H1 (cell line): ENCODE results near the gene CEP170. TPM values are rescaled to one million over a fixed set of nuclear protein-coding genes. Genes with fewer than 3 reads are reported as not detected.

Experiments used
- CTCF ChIA-PET: fragments of 300-600 bp; sonication (Branson Sonifier 250); formaldehyde crosslinking; loops from one replicate; lab custom pipeline; 2021; ENCODE audit not compliant: partially characterized antibody; lab: Charles Lee
- POLR2A ChIA-PET: fragments of 300-600 bp; sonication (Branson Sonifier 250); formaldehyde crosslinking; loops from one replicate; lab custom pipeline; 2021; ENCODE audit warnings: inconsistent platforms; ENCODE audit not compliant: partially characterized antibody; lab: Charles Lee
- DNase-seq, 2 experiments: peaks; one replicate each; pipeline versions ENCODE4 v3.0.0 to v3.0.0-alpha.2; 2010 to 2022; ENCODE audit warnings: low spot score in 2 of 2, low read depth in 1 of 2, mixed read lengths in 1 of 2
- FAIRE-seq: peaks from 2 replicates; lab custom pipeline; 2011; peaks lifted over from hg19 to GRCh38; lab: Jason Lieb, UNC
- H2AFZ ChIP-seq: 2 replicates; pipeline ENCODE4 v1.8.1; 2012; ENCODE audit warnings: low read length, inconsistent platforms
- H2AK5ac ChIP-seq: 2 replicates; pipeline ENCODE4 v1.6.1; 2013; ENCODE audit warnings: low read depth, low read length
- H2BK120ac ChIP-seq: replicated peaks from 2 replicates; pipeline ENCODE3; 2013; ENCODE audit warnings: low read depth, low read length, inconsistent platforms
- H2BK12ac ChIP-seq: 2 replicates; pipeline ENCODE4 v1.6.1; 2013; ENCODE audit warnings: low read depth, low read length
- H2BK15ac ChIP-seq: 2 replicates; pipeline ENCODE4 v1.6.1; 2013; ENCODE audit warnings: low read length
- H2BK20ac ChIP-seq: 2 replicates; pipeline ENCODE4 v1.6.1; 2013; ENCODE audit warnings: low read length
- H2BK5ac ChIP-seq: 2 replicates; pipeline ENCODE4 v1.6.1; 2013; ENCODE audit warnings: low read depth, low read length
- H3K14ac ChIP-seq: 2 replicates; pipeline ENCODE4 v1.6.1; 2013; ENCODE audit warnings: inconsistent platforms; ENCODE audit not compliant: insufficient read length
- H3K18ac ChIP-seq: 2 replicates; pipeline ENCODE4 v1.6.1; 2013; ENCODE audit warnings: low read length; ENCODE audit errors: extremely low read depth
- H3K23ac ChIP-seq: 2 replicates; pipeline ENCODE4 v1.6.1; 2013; ENCODE audit warnings: inconsistent platforms; ENCODE audit not compliant: insufficient read length
- H3K23me2 ChIP-seq: 2 replicates; pipeline ENCODE4 v1.6.1; 2013; ENCODE audit warnings: low read depth, low read length
- H3K27ac ChIP-seq: 2 replicates; pipeline ENCODE4 v1.6.1; 2011; ENCODE audit warnings: low read depth, low read length, inconsistent platforms
- H3K27me3 ChIP-seq, 4 experiments: replicated peaks in 1 of 4; 1 replicate in 1 of 4; 2 replicates in 3 of 4; pipeline versions ENCODE4 v1.6.1 to v1.8.1; 2011 to 2013; ENCODE audit warnings: low read length in 3 of 4, mild to moderate bottlenecking in 3 of 4, inconsistent platforms in 2 of 4, mixed read lengths in 2 of 4, moderate library complexity in 1 of 4; ENCODE audit not compliant: control insufficient read depth in 3 of 4, insufficient read depth in 3 of 4; ENCODE audit errors: extremely low read depth in 1 of 4
- H3K36me3 ChIP-seq, 4 experiments: 2 replicates each; pipeline versions ENCODE4 v1.6.1 to v1.8.1; 2011 to 2013; ENCODE audit warnings: mild to moderate bottlenecking in 4 of 4, low read length in 3 of 4, moderate library complexity in 2 of 4, control low read depth in 1 of 4, inconsistent platforms in 1 of 4; ENCODE audit not compliant: insufficient read depth in 4 of 4, control insufficient read depth in 2 of 4
- H3K4ac ChIP-seq: replicated peaks from 2 replicates; pipeline ENCODE3; 2013; ENCODE audit warnings: low read length, low read depth, mixed read lengths, inconsistent platforms; ENCODE audit not compliant: insufficient read length
- H3K4me1 ChIP-seq, 4 experiments: replicated peaks in 1 of 4; 1 replicate in 1 of 4; 2 replicates in 3 of 4; pipeline versions ENCODE4 v1.6.1 to v1.8.1; 2011 to 2013; ENCODE audit warnings: low read length in 3 of 4, inconsistent platforms in 2 of 4, mixed read lengths in 1 of 4; ENCODE audit not compliant: insufficient read depth in 4 of 4, control insufficient read depth in 3 of 4
- H3K4me2 ChIP-seq, 2 experiments: 2 replicates each; pipeline versions ENCODE4 v1.6.1 to v1.8.1; 2011 to 2013; ENCODE audit warnings: low read depth in 2 of 2, low read length in 2 of 2, control low read depth in 1 of 2, inconsistent platforms in 1 of 2, mild to moderate bottlenecking in 1 of 2; ENCODE audit not compliant: insufficient read depth in 1 of 2
- H3K4me3 ChIP-seq, 4 experiments: fragments of 200-600, 300-600 bp in 1 of 4; sonication (generic), shearing (Covaris generic), sonication (Bioruptor Twin) in 1 of 4; 2 replicates each; pipeline versions ENCODE4 v1.5.1 to v1.8.1; 2011 to 2016; ENCODE audit warnings: low read length in 4 of 4, low read depth in 3 of 4, control low read depth in 2 of 4, inconsistent platforms in 2 of 4, mild to moderate bottlenecking in 2 of 4, mixed read lengths in 1 of 4, moderate library complexity in 1 of 4; ENCODE audit not compliant: insufficient read depth in 2 of 4; ENCODE audit errors: extremely low read depth in 1 of 4
- H3K56ac ChIP-seq: replicated peaks from 2 replicates; pipeline ENCODE3; 2013; ENCODE audit warnings: low read depth, mild to moderate bottlenecking, mixed read lengths, low read length, inconsistent platforms; ENCODE audit not compliant: insufficient read length
- H3K79me1 ChIP-seq: 2 replicates; pipeline ENCODE4 v1.6.1; 2013; ENCODE audit warnings: low read depth, low read length, control low read depth
- H3K79me2 ChIP-seq, 2 experiments: 2 replicates each; pipeline versions ENCODE4 v1.6.1 to v1.8.1; 2012 to 2013; ENCODE audit warnings: low read length in 2 of 2, mild to moderate bottlenecking in 2 of 2, inconsistent platforms in 1 of 2; ENCODE audit not compliant: insufficient read depth in 2 of 2, control insufficient read depth in 1 of 2
- H3K9ac ChIP-seq, 4 experiments: replicated peaks in 1 of 4; 1 replicate in 1 of 4; 2 replicates in 3 of 4; pipeline versions ENCODE4 v1.6.1 to v1.8.1; 2011 to 2013; ENCODE audit warnings: low read depth in 3 of 4, low read length in 3 of 4, control low read depth in 2 of 4, mild to moderate bottlenecking in 2 of 4, moderate library complexity in 2 of 4, inconsistent platforms in 1 of 4; ENCODE audit errors: extremely low read depth in 1 of 4
- H3K9me3 ChIP-seq, 2 experiments: 2 replicates each; pipeline versions ENCODE4 v1.6.1 to v1.8.1; 2012 to 2013; ENCODE audit warnings: mild to moderate bottlenecking in 2 of 2, moderate library complexity in 2 of 2, control low read depth in 1 of 2, inconsistent platforms in 1 of 2, low read depth in 1 of 2, low read length in 1 of 2, mixed read lengths in 1 of 2; ENCODE audit not compliant: insufficient read depth in 2 of 2
- H4K20me1 ChIP-seq, 2 experiments: replicated peaks in 1 of 2; 2 replicates each; pipeline versions ENCODE3 to v1.8.1; 2011 to 2013; ENCODE audit warnings: inconsistent platforms in 2 of 2, low read length in 2 of 2, mild to moderate bottlenecking in 1 of 2; ENCODE audit not compliant: insufficient read depth in 2 of 2, control insufficient read depth in 1 of 2
- H4K5ac ChIP-seq: 2 replicates; pipeline ENCODE4 v1.6.1; 2013; ENCODE audit warnings: low read length, low read depth, mixed read lengths, inconsistent platforms; ENCODE audit not compliant: insufficient read length
- H4K8ac ChIP-seq: 2 replicates; pipeline ENCODE4 v1.8.0; 2013; ENCODE audit warnings: mild to moderate bottlenecking, moderate library complexity, low read length, inconsistent platforms; ENCODE audit not compliant: insufficient read depth; ENCODE audit errors: extremely low read depth
- H4K91ac ChIP-seq: replicated peaks from 2 replicates; pipeline ENCODE3; 2013; ENCODE audit warnings: low read length, mixed read lengths, inconsistent platforms; ENCODE audit not compliant: insufficient read length
- ATF2 ChIP-seq: IDR thresholded peaks from 2 replicates; pipeline ENCODE4 v1.6.1; 2012; ENCODE audit warnings: low read length, inconsistent platforms
- CHD2 ChIP-seq: IDR thresholded peaks from 2 replicates; pipeline ENCODE4 v1.6.1; 2012; ENCODE audit warnings: low read length, improper control_type of control experiment
- CTBP2 ChIP-seq: IDR thresholded peaks from 2 replicates; pipeline ENCODE4 v1.7.0; 2011; ENCODE audit warnings: borderline replicate concordance, mild to moderate bottlenecking, moderate library complexity, mixed read lengths, low read length; ENCODE audit not compliant: insufficient read depth, insufficient read length
- GABPA ChIP-seq: IDR thresholded peaks from 2 replicates; pipeline ENCODE4 v1.6.1; 2011; ENCODE audit warnings: mild to moderate bottlenecking, low read length, moderate library complexity, borderline replicate concordance; ENCODE audit not compliant: insufficient read depth
- MAFK ChIP-seq: IDR thresholded peaks from 2 replicates; pipeline ENCODE4 v1.6.1; 2012; ENCODE audit warnings: low read depth, mild to moderate bottlenecking, improper control_type of control experiment, low read length
- PHF8 ChIP-seq: fragments of 200-600 bp; sonication (generic); conservative IDR thresholded peaks from 2 replicates; pipeline ENCODE4 v1.7.1; 2012; ENCODE audit warnings: low read depth, mild to moderate bottlenecking, inconsistent platforms, low read length, moderate library complexity
- TBP ChIP-seq: IDR thresholded peaks from 2 replicates; pipeline ENCODE4 v1.6.1; 2011; ENCODE audit warnings: low read depth, low read length, improper control_type of control experiment
- WGBS, 2 experiments: shearing (Covaris generic) in 1 of 2; methylation state at CpG; one replicate each; pipeline versions ENCODE4 v1.1.6 to v1.1.7; 2013 to 2015; ENCODE audit warnings: low lambda C conversion rate in 2 of 2, mixed read lengths in 2 of 2, inconsistent platforms in 1 of 2, low coverage in 1 of 2, missing lambda C conversion rate in 1 of 2; ENCODE audit not compliant: insufficient replicate concordance in 2 of 2, insufficient coverage in 1 of 2, insufficient read length in 1 of 2; ENCODE audit errors: extremely low coverage in 1 of 2, missing lambda C conversion rate in 1 of 2; 5-methylcytosine and 5-hydroxymethylcytosine counted together
- polyA plus RNA-seq, 7 experiments: library from polyadenylated mRNA; depleted of rRNA in 3 of 7; stranded (reverse) in 5 of 7; unstranded in 2 of 7; fragments of >200 nt in 5 of 7; fragments of 200-250 nt in 2 of 7; gene quantifications; 1 replicate in 5 of 7; 2 replicates in 1 of 7; 4 replicates in 1 of 7; pipeline versions ENCODE4 v1.2.1 to v1.2.3, GENCODE V29; 2011 to 2013; ENCODE audit warnings: missing spikeins in 2 of 7, mixed read lengths in 2 of 7
- total RNA-seq: library from RNA; stranded (reverse); fragmentation: NEBNext Ultra II Directional; extraction: Animal tissue kit (Norgen Biotek cat#: 25700); gene quantifications from 2 replicates; pipeline ENCODE4 v1.2.1, GENCODE V29; 2021

Gene CEP170
- total and polyA plus RNA-seq, 2 of the 8 experiments (the other 6 are each of a cell fraction or from before 2014, with no cell fraction given), result 33.1 to 97.2 TPM

- H4K5ac ChIP-seq, result no peak overlapping the region
- no peak overlapping the region for H2BK15ac ChIP-seq
- H3K14ac ChIP-seq, result no peak overlapping the region
- no peak overlapping the region for H2BK5ac ChIP-seq
- no peak overlapping the region for H3K18ac ChIP-seq
- no peak overlapping the region for H3K4me2 ChIP-seq
- peaks cover 0 to 4% (median 0%) of the 10 kb centered on the region in 4 experiments; a peak in 1 of 8 replicates for H3K36me3 ChIP-seq
- WGBS, 2 experiments, result 82% methylated on average over 2 of the region's 2 CpGs; no CpG with 5 or more reads in 1 of the 2 experiments
- no peaks in the 10 kb centered on the region for H3K79me2 ChIP-seq
- no peak overlapping the region for H2BK120ac ChIP-seq
- no peak overlapping the region for H3K4ac ChIP-seq
- H3K56ac ChIP-seq, result no peak overlapping the region
- H4K20me1 ChIP-seq, result no peaks in the 10 kb centered on the region
- H3K4me1 ChIP-seq, result peaks cover 0 to 10% (median 3%) of the 10 kb centered on the region in 4 experiments; a peak in 2 of 7 replicates
- POLR2A ChIA-PET, result interaction anchor here (1.1 kb wide), 1 partner anchor 23 kb away, joined by 4 read pairs; no protein-coding TSS in a partner anchor
- H3K27me3 ChIP-seq, result no peaks in the 10 kb centered on the region
- no peaks in the 10 kb centered on the region for H3K23me2 ChIP-seq
- no peak overlapping the region for H2BK12ac ChIP-seq
- H2AFZ ChIP-seq, result no peak overlapping the region
- H3K23ac ChIP-seq, result no peak overlapping the region
- no peaks in the 10 kb centered on the region for H3K79me1 ChIP-seq
- no peak overlapping the region for H3K9ac ChIP-seq
- H2AK5ac ChIP-seq, result no peak overlapping the region
- H4K91ac ChIP-seq, result no peak overlapping the region
- CTCF ChIA-PET, result no interaction called here
- H3K9me3 ChIP-seq, result no peaks in the 10 kb centered on the region
- H2BK20ac ChIP-seq, result no peak overlapping the region
- H4K8ac ChIP-seq, result no peak overlapping the region
- FAIRE-seq, result no peak
- no peak overlapping the region for H3K4me3 ChIP-seq
- DNase-seq, result no peak
- H3K27ac ChIP-seq, result no peak overlapping the region
- TF ChIP-seq ATF2, result no peak
- TF ChIP-seq PHF8, result no peak
- no peak for TF ChIP-seq CTBP2
- TF ChIP-seq GABPA, result no peak
- no peak for TF ChIP-seq TBP
- TF ChIP-seq CHD2, result no peak
- TF ChIP-seq MAFK, result no peak
Measured at GRCh38 chr1:243273945-243274344, 18.9 kb upstream of the CEP170 start.
